Progenitor cell of endocrine pancreas (in vitro differentiated cells): ENCODE measurements around the gene EFL1. TPM values are rescaled to one million over a fixed set of nuclear protein-coding genes. Genes with fewer than 3 reads are reported as not detected.
"Not testable (repeated sequence)": the region's sequence is repeated elsewhere in the genome, so short reads cannot be mapped to it uniquely, and the experiment has no call there.

Source experiments
- DNase-seq: peaks from one replicate; pipeline ENCODE4 v3.0.0; 2021; ENCODE audit warnings: low spot score; ENCODE audit not compliant: unreplicated experiment
- H3K27ac Mint-ChIP-seq: 2 replicates; pipeline ENCODE4 v1.8.0; 2021; ENCODE audit warnings: mild to moderate bottlenecking, moderate library complexity, mixed read lengths
- H3K27me3 Mint-ChIP-seq: 2 replicates; pipeline ENCODE4 v1.8.0; 2021; ENCODE audit warnings: mixed read lengths
- H3K36me3 Mint-ChIP-seq: 2 replicates; pipeline ENCODE4 v1.8.0; 2022; ENCODE audit warnings: mixed read lengths; ENCODE audit not compliant: insufficient read depth
- H3K4me1 Mint-ChIP-seq: 2 replicates; pipeline ENCODE4 v1.8.0; 2021; ENCODE audit warnings: low read depth, mixed read lengths
- H3K4me3 Mint-ChIP-seq: 2 replicates; pipeline ENCODE4 v1.8.0; 2021; ENCODE audit warnings: low read depth, mild to moderate bottlenecking, moderate library complexity, mixed read lengths
- H3K9me3 Mint-ChIP-seq: 2 replicates; pipeline ENCODE4 v1.8.0; 2021; ENCODE audit warnings: low read depth, mixed read lengths
- total RNA-seq: library from RNA; stranded (reverse); gene quantifications from 2 replicates; pipeline ENCODE4 v1.2.1, GENCODE V29; 2021
- TF ChIP-seq, protein P1 (sequence below): fragments of 200-600 bp; sonication (generic); IDR thresholded peaks from one replicate; pipeline ENCODE4 v1.5.0; 2021; ENCODE audit warnings: antibody characterized with exemption, mild to moderate bottlenecking; ENCODE audit not compliant: unreplicated experiment

Gene EFL1
- total RNA-seq, 1 donor from 2014 or later = 31.1 TPM

DNA sequence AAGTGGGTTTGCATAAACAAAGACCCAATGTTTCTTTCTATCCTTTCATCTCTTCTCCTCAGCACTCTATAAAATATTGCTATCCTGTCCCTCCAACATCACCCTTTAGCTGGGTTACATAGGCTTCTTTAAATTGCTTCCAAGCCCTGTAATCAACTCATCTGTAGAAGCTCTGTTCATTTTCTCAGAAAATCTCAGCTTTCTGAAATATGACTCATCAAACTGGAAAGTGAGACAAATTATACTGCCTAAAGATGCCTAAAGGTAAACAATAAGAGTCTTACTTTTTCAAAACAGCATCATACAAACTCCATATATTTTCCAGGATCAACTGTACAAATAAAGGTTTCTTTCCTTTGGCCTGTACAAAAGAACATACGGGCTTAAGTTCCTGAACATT, 33.8 kb downstream of the EFL1 start:
- Mint-ChIP-seq H3K27ac (no peak overlapping the region), H3K9me3 (no peaks in the 10 kb centered on the region), H3K4me3 (no peak overlapping the region), H3K4me1 (peaks cover 8% of the 10 kb centered on the region), H3K36me3 (peaks cover 13% of the 10 kb centered on the region), H3K27me3 (no peaks in the 10 kb centered on the region)
- DNase-seq = no peak
- TF ChIP-seq, protein P1, sequence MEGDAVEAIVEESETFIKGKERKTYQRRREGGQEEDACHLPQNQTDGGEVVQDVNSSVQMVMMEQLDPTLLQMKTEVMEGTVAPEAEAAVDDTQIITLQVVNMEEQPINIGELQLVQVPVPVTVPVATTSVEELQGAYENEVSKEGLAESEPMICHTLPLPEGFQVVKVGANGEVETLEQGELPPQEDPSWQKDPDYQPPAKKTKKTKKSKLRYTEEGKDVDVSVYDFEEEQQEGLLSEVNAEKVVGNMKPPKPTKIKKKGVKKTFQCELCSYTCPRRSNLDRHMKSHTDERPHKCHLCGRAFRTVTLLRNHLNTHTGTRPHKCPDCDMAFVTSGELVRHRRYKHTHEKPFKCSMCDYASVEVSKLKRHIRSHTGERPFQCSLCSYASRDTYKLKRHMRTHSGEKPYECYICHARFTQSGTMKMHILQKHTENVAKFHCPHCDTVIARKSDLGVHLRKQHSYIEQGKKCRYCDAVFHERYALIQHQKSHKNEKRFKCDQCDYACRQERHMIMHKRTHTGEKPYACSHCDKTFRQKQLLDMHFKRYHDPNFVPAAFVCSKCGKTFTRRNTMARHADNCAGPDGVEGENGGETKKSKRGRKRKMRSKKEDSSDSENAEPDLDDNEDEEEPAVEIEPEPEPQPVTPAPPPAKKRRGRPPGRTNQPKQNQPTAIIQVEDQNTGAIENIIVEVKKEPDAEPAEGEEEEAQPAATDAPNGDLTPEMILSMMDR = no peak

DNA sequence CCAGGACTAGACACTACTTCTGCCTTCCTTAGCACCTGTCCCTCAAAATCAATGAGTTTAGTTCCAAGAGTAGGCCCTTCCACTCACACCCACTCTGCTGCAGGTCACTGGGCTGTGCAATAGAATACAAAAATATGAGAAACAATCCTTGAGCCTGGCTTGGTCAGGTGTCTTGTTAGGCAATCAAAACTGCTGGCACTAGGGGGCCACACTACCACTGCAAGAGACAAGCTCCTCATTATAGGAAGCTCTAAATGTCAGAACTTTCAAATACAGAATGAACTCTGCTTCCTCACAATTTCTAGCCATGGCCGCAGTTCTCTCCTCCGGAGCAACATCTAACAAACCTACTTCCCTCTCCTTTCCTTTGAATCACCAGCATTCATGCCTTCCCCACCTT, 41.0 kb downstream of the EFL1 start:
- not testable (repeated sequence) for H3K27me3 Mint-ChIP-seq, H3K4me3 Mint-ChIP-seq, H3K9me3 Mint-ChIP-seq, H3K4me1 Mint-ChIP-seq, DNase-seq, H3K27ac Mint-ChIP-seq
- TF ChIP-seq, protein P1 = peak; percentile 46
- peaks cover 14% of the 10 kb centered on the region for H3K36me3 Mint-ChIP-seq

DNA sequence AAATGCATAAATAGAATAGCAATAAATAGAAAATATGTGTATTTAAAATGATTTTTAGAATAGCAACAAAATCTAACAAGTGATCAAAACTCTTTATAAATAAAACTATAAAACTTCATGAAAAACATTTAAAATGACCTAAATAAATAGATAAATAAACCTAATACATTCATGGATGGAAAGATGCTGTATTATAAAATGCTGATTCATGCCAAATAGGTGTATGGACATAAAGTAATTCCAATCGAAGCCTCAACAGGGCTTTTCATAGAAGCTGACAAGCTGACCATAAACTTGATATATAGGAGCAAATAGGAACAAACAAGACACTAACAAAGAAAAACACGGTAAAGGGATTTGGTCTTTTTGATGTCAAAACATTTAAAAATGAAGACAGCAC, 46.4 kb downstream of the EFL1 start:
- not testable (repeated sequence) for DNase-seq, H3K9me3 Mint-ChIP-seq, H3K27me3 Mint-ChIP-seq, H3K4me3 Mint-ChIP-seq, H3K4me1 Mint-ChIP-seq, H3K27ac Mint-ChIP-seq
- H3K36me3 Mint-ChIP-seq = peaks cover 15% of the 10 kb centered on the region

DNA sequence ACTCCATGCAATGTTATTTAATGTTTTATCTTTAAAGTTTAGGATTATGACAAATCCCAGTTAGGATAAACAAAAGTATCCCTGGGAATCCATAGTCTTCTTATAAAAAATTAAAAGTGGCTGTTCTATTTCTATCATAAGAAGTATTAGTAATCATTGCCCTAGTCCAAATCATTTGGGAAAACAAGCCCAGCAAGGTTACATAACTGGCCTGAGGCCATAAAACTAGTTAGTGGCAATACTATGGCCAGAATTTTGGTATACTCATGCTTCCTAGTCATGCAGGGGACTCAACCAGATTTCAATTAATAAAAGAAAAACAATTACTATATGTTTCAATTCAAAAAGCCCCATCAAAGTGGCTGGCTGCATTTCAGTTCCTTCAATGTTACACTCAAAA, 50.3 kb downstream of the EFL1 start:
- H3K27ac Mint-ChIP-seq, DNase-seq, H3K27me3 Mint-ChIP-seq, H3K36me3 Mint-ChIP-seq, H3K4me3 Mint-ChIP-seq, H3K9me3 Mint-ChIP-seq, H3K4me1 Mint-ChIP-seq: not testable (repeated sequence)

DNA sequence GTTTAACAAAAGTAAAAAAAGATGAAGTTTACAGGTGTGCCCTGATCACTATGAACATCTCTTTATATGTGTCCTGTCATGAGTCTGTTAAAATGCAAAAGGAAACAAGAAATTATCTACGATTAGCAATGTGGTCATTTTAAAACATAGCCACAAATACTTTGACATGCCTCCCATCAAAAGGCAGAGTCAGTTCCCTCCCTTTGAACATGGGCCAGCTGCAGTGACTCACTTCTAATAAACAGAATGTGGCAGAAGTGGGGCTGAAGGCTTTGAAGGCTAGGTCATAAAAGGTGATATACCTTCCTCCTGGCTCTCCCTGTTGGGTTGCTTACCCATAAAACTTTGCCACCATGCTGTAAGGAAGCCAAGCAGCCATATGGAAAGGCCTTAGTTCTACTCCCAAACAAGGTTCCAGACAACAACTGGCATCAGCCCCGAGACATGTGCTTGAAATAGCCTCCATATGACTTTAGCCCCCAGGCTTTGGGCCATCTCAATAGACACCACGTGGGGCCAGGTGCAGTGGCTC, 52.4 kb downstream of the EFL1 start:
- not testable (repeated sequence) for H3K36me3 Mint-ChIP-seq

DNA sequence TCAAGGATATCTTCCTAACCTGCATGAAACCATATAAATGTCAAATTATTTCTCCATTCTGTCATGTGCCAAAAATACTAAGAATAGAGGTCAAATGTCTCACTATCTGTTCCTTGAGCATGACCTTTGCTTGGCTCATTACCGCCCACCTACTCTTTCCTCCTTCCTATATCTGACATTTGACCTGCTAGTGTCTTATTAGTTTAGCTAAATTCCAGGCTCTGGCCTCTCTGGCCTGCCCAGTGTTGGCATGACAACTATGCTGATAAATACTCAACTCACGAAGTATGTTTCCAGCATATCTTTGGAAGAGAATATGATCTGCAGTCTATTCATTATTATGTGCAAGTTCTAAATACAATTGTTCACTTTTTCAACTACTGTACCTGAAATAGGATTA, 58.0 kb downstream of the EFL1 start:
- H3K9me3 Mint-ChIP-seq, H3K4me3 Mint-ChIP-seq, DNase-seq, H3K27ac Mint-ChIP-seq, H3K27me3 Mint-ChIP-seq, H3K4me1 Mint-ChIP-seq: not testable (repeated sequence)
- peaks cover 10% of the 10 kb centered on the region for H3K36me3 Mint-ChIP-seq

More for the DNA sequence above, 52.4 kb downstream of the EFL1 start:
- H3K9me3 Mint-ChIP-seq, H3K4me1 Mint-ChIP-seq, DNase-seq, H3K4me3 Mint-ChIP-seq, H3K27me3 Mint-ChIP-seq, H3K27ac Mint-ChIP-seq: not testable (repeated sequence)

DNA sequence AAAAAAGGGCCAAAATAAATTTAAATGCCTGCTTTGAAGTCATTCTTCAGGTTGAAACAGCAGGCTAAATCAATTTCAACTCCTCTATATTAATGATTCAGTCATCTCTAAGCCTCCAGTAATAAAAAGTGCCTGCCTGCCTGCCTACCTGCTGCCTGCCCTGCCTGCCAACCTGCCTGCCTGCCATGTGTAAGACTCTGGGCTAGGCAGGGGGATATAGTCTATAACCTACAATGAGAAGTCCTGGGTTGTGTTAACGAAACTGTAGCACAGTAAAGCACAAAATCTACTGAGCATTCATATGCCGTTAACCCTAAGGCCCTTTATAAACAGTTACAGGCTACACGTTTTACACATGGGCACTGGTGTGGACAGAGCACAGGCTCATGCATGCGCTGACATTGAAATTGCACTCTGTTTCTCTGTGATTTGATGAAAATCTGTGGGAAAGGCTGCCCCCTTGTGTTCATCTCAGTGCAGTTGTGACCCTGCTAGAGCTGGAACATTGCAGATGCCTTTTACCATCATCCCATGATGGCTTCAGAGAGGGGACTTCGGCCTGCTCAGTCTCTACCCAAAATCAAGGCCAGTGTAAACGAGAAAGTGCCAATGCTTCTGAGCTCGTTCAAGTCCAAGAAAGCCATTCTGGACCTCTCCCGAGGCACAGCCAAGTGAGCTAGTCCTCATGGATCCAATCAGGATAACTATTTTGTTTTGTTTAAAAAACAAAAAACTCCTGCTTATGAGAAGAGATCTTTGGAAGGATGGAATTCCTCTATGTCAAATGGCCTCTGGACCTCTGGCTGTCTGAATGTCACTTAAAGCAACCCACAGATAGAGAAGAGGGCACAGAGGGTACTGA, 64.6 kb downstream of the EFL1 start:
- H3K4me3 Mint-ChIP-seq = no peak overlapping the region
- no peaks in the 10 kb centered on the region for H3K27me3 Mint-ChIP-seq
- H3K36me3 Mint-ChIP-seq = peaks cover 4% of the 10 kb centered on the region
- no peaks in the 10 kb centered on the region for H3K9me3 Mint-ChIP-seq
- peak; percentile 60 for DNase-seq
- no peaks in the 10 kb centered on the region for H3K4me1 Mint-ChIP-seq
- TF ChIP-seq, protein P1 = peak; percentile 82
- no peak overlapping the region for H3K27ac Mint-ChIP-seq
